ENCODE measurements around the gene CDT1. TPM values are rescaled to one million over a fixed set of nuclear protein-coding genes. Genes with fewer than 3 reads are reported as not detected.

Gene CDT1
- polyA plus RNA-seq, 3 donors = 9.7 to 13.7 (median 10.5) TPM

- DNase-seq (ENCODE audit: low read depth in 3 of 3, low spot score in 2 of 3) = no peak
Measured at GRCh38 chr16:88854306-88855111, 50.9 kb downstream of the CDT1 start.

- no peak for DNase-seq (ENCODE audit: low read depth in 3 of 3, low spot score in 2 of 3)
Measured at GRCh38 chr16:88855176-88855575, 51.6 kb downstream of the CDT1 start.

GRCh38 chr16:88855736-88856121 lies 52.1 kb downstream of the CDT1 start:
- DNase-seq (ENCODE audit: low read depth in 3 of 3, low spot score in 2 of 3) = no peak

- no peak for DNase-seq (ENCODE audit: low read depth in 3 of 3, low spot score in 2 of 3)
Measured at GRCh38 chr16:88856122-88856827, 52.7 kb downstream of the CDT1 start.

- peak; percentile 77 to 91 (median 90) for DNase-seq (ENCODE audit: low read depth in 3 of 3, low spot score in 2 of 3)
Measured at GRCh38 chr16:88856828-88857727, 53.5 kb downstream of the CDT1 start, which contains the start of the genes GALNS and TRAPPC2L. GALNS (minus strand) TSS chr16:88856947; CDS start chr16:88856877, 70 bp downstream. TRAPPC2L (plus strand) TSS chr16:88857127; CDS start chr16:88857151, 24 bp downstream.

GRCh38 chr16:88857728-88858339 lies 54.2 kb downstream of the CDT1 start:
- DNase-seq (ENCODE audit: low read depth in 3 of 3, low spot score in 2 of 3) = peak; percentile 29 to 47 (median 35)

Other genes with a start within 250 kb of the CDT1 start
- gene ZC3H18, start 233.4 kb upstream of the CDT1 start, polyA plus RNA-seq (ENCODE audit: insufficient read length in 3 of 3) = 10 to 100 TPM; 27.1 to 29.6 (median 29.2) TPM
- gene IL17C, start 165.2 kb upstream of the CDT1 start, polyA plus RNA-seq (ENCODE audit: insufficient read length in 3 of 3) = not detected
- gene CYBA, start 152.7 kb upstream of the CDT1 start, polyA plus RNA-seq (ENCODE audit: insufficient read length in 3 of 3) = 100 to 1,000 TPM in 1 of 3 donors, 10 to 100 TPM in 2; 71.7 to 102 (median 87.1) TPM
- 10 to 100 TPM; 21.6 to 24.3 (median 24.0) TPM for gene MVD, start 140.7 kb upstream of the CDT1 start, polyA plus RNA-seq (ENCODE audit: insufficient read length in 3 of 3)
- under 1 TPM; 0.42 to 0.62 (median 0.47) TPM for gene SNAI3, start 117.3 kb upstream of the CDT1 start, polyA plus RNA-seq (ENCODE audit: insufficient read length in 3 of 3)
- gene RNF166, start 97.4 kb upstream of the CDT1 start, polyA plus RNA-seq (ENCODE audit: insufficient read length in 3 of 3) = 10 to 100 TPM; 13.2 to 15.2 (median 14.2) TPM
- gene CTU2, start 97.3 kb upstream of the CDT1 start, polyA plus RNA-seq (ENCODE audit: insufficient read length in 3 of 3) = 10 to 100 TPM in 2 of 3 donors, 1 to 10 TPM in 1; 8.7 to 11.2 (median 10.1) TPM
- gene PIEZO1, start 18.6 kb upstream of the CDT1 start, polyA plus RNA-seq (ENCODE audit: insufficient read length in 3 of 3) = 10 to 100 TPM; 22.6 to 33.4 (median 25.0) TPM
- gene APRT, start 8.1 kb downstream of the CDT1 start, polyA plus RNA-seq (ENCODE audit: insufficient read length in 3 of 3) = 10 to 100 TPM; 67.9 to 78.8 (median 68.8) TPM
- gene GALNS, start 53.2 kb downstream of the CDT1 start, polyA plus RNA-seq (ENCODE audit: insufficient read length in 3 of 3) = 10 to 100 TPM; 17.1 to 19.2 (median 18.6) TPM
- gene TRAPPC2L, start 53.3 kb downstream of the CDT1 start, polyA plus RNA-seq (ENCODE audit: insufficient read length in 3 of 3) = 100 to 1,000 TPM in 1 of 3 donors, 10 to 100 TPM in 2; 82.1 to 103 (median 89.1) TPM
- gene PABPN1L, start 62.9 kb downstream of the CDT1 start, polyA plus RNA-seq (ENCODE audit: insufficient read length in 3 of 3) = not detected
- 1 to 10 TPM; 1.7 to 2.0 (median 2.0) TPM for gene CBFA2T3, start 173.4 kb downstream of the CDT1 start, polyA plus RNA-seq (ENCODE audit: insufficient read length in 3 of 3)

Data from right renal cortex interstitium (tissue), 3 donors.